CD4-positive, alpha-beta memory T cell (primary cell): ENCODE data around the gene POLR2E. TPM values are rescaled to one million over a fixed set of nuclear protein-coding genes. Genes with fewer than 3 reads are reported as not detected.

ENCODE experiments used
- CTCF ChIA-PET: fragments of 350-600 bp; sonication (Branson Sonifier 250); formaldehyde crosslinking; loops from one replicate; lab custom pipeline; 2021; ENCODE audit warnings: inconsistent platforms; ENCODE audit not compliant: partially characterized antibody; lab: Charles Lee
- POLR2A ChIA-PET: fragments of 350-600 bp; sonication (Branson Sonifier 250); formaldehyde crosslinking; loops from one replicate; lab custom pipeline; 2021; ENCODE audit not compliant: partially characterized antibody; lab: Charles Lee
- DNase-seq, 5 donors: peaks; one replicate each; pipeline versions ENCODE4 v3.0.0 to v3.0.0-alpha.2; 2020 to 2022; ENCODE audit warnings: mixed read lengths in 1 of 5
- H3K27ac ChIP-seq: one replicate; pipeline ENCODE4 v1.7.0; 2013; ENCODE audit warnings: low read depth, low read length
- H3K27me3 ChIP-seq: 2 replicates; pipeline ENCODE4 v1.7.0; 2013; ENCODE audit warnings: mild to moderate bottlenecking, low read length, moderate library complexity; ENCODE audit not compliant: insufficient read depth
- H3K36me3 ChIP-seq: 2 replicates; pipeline ENCODE4 v1.7.0; 2013; ENCODE audit warnings: mild to moderate bottlenecking, low read length, moderate library complexity; ENCODE audit not compliant: insufficient read depth
- H3K4me1 ChIP-seq: 2 replicates; pipeline ENCODE4 v1.7.0; 2013; ENCODE audit warnings: mild to moderate bottlenecking, low read length, moderate library complexity; ENCODE audit not compliant: insufficient read depth
- H3K4me3 ChIP-seq, 2 donors: one replicate each; pipeline ENCODE4 v1.7.0; 2013; ENCODE audit warnings: low read length in 2 of 2, mild to moderate bottlenecking in 1 of 2
- H3K9me3 ChIP-seq, 2 donors: one replicate each; pipeline ENCODE4 v1.7.0; 2013; ENCODE audit warnings: low read length in 2 of 2, control low read depth in 1 of 2; ENCODE audit not compliant: control insufficient read depth in 1 of 2
- H3K27ac Mint-ChIP-seq, 7 donors: one replicate each; pipeline ENCODE4 v1.8.0; 2020 to 2021; ENCODE audit warnings: mixed read lengths in 7 of 7, mild to moderate bottlenecking in 6 of 7, inconsistent platforms in 3 of 7, moderate library complexity in 3 of 7
- H3K27me3 Mint-ChIP-seq, 2 donors: one replicate each; pipeline ENCODE4 v1.8.0; 2020 to 2021; ENCODE audit warnings: mixed read lengths in 2 of 2
- H3K36me3 Mint-ChIP-seq, 2 donors: one replicate each; pipeline ENCODE4 v1.8.0; 2020 to 2021; ENCODE audit warnings: mixed read lengths in 2 of 2, inconsistent platforms in 1 of 2, mild to moderate bottlenecking in 1 of 2
- H3K4me1 Mint-ChIP-seq, 4 donors: one replicate each; pipeline ENCODE4 v1.8.0; 2020 to 2021; ENCODE audit warnings: mixed read lengths in 4 of 4, mild to moderate bottlenecking in 1 of 4
- H3K4me3 Mint-ChIP-seq, 8 donors: one replicate each; pipeline ENCODE4 v1.8.0; 2020 to 2021; ENCODE audit warnings: mixed read lengths in 8 of 8, mild to moderate bottlenecking in 7 of 8, moderate library complexity in 6 of 8, inconsistent platforms in 3 of 8
- H3K9me3 Mint-ChIP-seq, 8 donors: one replicate each; pipeline ENCODE4 v1.8.0; 2020 to 2021; ENCODE audit warnings: mixed read lengths in 8 of 8, mild to moderate bottlenecking in 5 of 8, inconsistent platforms in 3 of 8, moderate library complexity in 1 of 8
- intact Hi-C: fragments of 100-400 bp; cut with micrococcal nuclease; formaldehyde crosslinking; loops from one replicate; pipeline ENCODE4 v1.15.1; 2023
- polyA plus RNA-seq, 2 donors: library from polyadenylated mRNA; unstranded; fragments of 300-500 nt; fragmentation: Illumina TruSeq; gene quantifications; one replicate each; pipeline ENCODE4 v1.2.3, GENCODE V29; 2021
- total RNA-seq, 2 experiments: library from RNA; stranded (reverse); gene quantifications; one replicate each; pipeline ENCODE4 v1.2.3, GENCODE V29; 2021

The POLR2E gene
- total and polyA plus RNA-seq, 4 experiments from 2014 or later, result 76.0 to 197 (median 124) TPM

- POLR2A ChIA-PET, result interaction anchor here (1.3 to 57.1 kb wide), 5 partner anchors 7 to 69 kb away, joined by 3 to 3893 read pairs (median 1029); partner anchors contain the start of genes ABCA7, ARHGAP45, CNN2 and GPX4
- Histone ChIP-seq H3K9me3 (no peaks in the 10 kb centered on the region), H3K27me3 (no peaks in the 10 kb centered on the region), H3K27ac (peak overlapping the region; percentile 98), H3K4me3 (no peak overlapping the region), H3K4me1 (peaks cover 75% of the 10 kb centered on the region), H3K36me3 (peaks cover 38% of the 10 kb centered on the region)
- H3K27me3 Mint-ChIP-seq, result no peaks in the 10 kb centered on the region
- DNase-seq, result no peak
- peaks cover 0 to 5% (median 0%) of the 10 kb centered on the region in 8 donors for H3K9me3 Mint-ChIP-seq
- H3K36me3 Mint-ChIP-seq, result peaks cover 27 to 34% of the 10 kb centered on the region in 2 donors
- peak overlapping the region in 3 of 8 donors; percentile 8 to 95 (median 25) for H3K4me3 Mint-ChIP-seq
- CTCF ChIA-PET, result interaction anchor here (1.4 kb wide), 1 partner anchor 48 kb away, joined by 4 read pairs; no protein-coding TSS in a partner anchor
- peaks cover 25 to 60% (median 44%) of the 10 kb centered on the region in 4 donors for H3K4me1 Mint-ChIP-seq
- peak overlapping the region in 4 of 7 donors; percentile 43 to 98 (median 74) for H3K27ac Mint-ChIP-seq
- intact Hi-C loops, result no loop called here
These were observed 24.6 kb downstream of the POLR2E start for GRCh38 chr19:1070576-1070930.

DNA sequence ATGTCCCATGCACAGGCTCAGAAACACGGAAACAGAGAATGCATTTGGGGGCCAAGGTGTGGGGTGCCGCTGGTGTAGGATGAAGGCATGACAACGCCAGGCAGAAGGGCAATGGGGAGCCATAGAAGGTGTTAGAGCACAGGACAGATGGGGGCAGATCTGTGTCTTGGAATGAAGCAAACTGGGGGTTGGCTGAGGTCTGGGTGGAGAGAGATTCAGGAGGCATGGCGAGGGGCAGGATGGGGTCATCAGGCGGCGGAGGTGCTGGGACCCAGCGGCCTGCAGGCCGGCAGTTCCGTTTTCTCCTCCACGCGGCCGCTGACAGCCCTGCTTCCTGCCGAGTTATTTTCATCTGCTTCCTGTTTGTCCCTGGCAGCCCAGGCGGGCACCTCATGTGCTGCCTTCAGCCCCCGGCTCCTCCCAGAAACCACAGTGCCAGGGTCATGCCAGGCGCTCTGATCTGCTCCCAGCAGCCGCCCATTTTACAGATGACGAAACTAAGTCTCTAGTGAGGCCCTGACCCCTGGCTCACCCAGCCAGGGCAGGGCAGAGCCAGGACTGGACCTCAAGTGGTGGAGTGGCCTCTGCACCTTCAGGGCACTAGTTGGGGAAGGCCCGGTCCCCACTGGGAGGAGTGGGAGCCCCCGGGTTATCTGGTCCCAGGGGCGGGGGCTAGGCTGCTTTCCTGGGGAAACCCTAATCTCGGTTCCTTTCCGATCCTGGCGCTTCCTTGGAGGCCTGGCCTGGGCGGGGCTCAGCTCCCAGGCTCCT lies 26.0 kb downstream of the POLR2E start:
- ChIA-PET CTCF (interaction anchor here (1.3 to 5.7 kb wide), 2 partner anchors 13 to 175 kb away, joined by 3 to 219 read pairs; no protein-coding TSS in a partner anchor), POLR2A (interaction anchor here (0.5 to 57.1 kb wide), 12 partner anchors 6 to 200 kb away, joined by 3 to 3893 read pairs (median 9); partner anchors contain the start of genes ABCA7, ARHGAP45, CIRBP and CNN2)
- intact Hi-C loops, result loop anchor here (1.0 kb wide), 1 partner anchor 8 kb away; no protein-coding TSS in a partner anchor
- H3K36me3 ChIP-seq, result peaks cover 32% of the 10 kb centered on the region
- peak overlapping the region; percentile 85 to 92 for H3K4me3 ChIP-seq
- Mint-ChIP-seq H3K27ac (peak overlapping the region; percentile 90 to 98 (median 96)), H3K4me1 (peaks cover 31 to 67% (median 50%) of the 10 kb centered on the region in 4 donors), H3K36me3 (peaks cover 25 to 33% of the 10 kb centered on the region in 2 donors), H3K27me3 (no peaks in the 10 kb centered on the region), H3K4me3 (peak overlapping the region; percentile 88 to 97 (median 96)), H3K9me3 (peaks cover 0 to 5% (median 0%) of the 10 kb centered on the region in 8 donors)
- H3K27ac ChIP-seq, result peak overlapping the region; percentile 98
- H3K4me1 ChIP-seq, result peaks cover 78% of the 10 kb centered on the region
- DNase-seq, result peak; percentile 79 to 89 (median 82)
- no peaks in the 10 kb centered on the region for H3K9me3 ChIP-seq
- H3K27me3 ChIP-seq, result no peaks in the 10 kb centered on the region

- Mint-ChIP-seq H3K27me3 (no peaks in the 10 kb centered on the region), H3K4me3 (peak overlapping the region; percentile 88 to 97 (median 96)), H3K27ac (peak overlapping the region; percentile 93 to 98 (median 97)), H3K9me3 (peaks cover 0 to 4% (median 0%) of the 10 kb centered on the region in 8 donors), H3K36me3 (peaks cover 25 to 31% of the 10 kb centered on the region in 2 donors), H3K4me1 (peaks cover 30 to 71% (median 51%) of the 10 kb centered on the region in 4 donors)
- Histone ChIP-seq H3K36me3 (peaks cover 23% of the 10 kb centered on the region), H3K27me3 (no peaks in the 10 kb centered on the region), H3K4me3 (peak overlapping the region; percentile 85 to 92), H3K4me1 (peaks cover 74% of the 10 kb centered on the region), H3K27ac (peak overlapping the region; percentile 98), H3K9me3 (no peaks in the 10 kb centered on the region)
- ChIA-PET POLR2A (interaction anchor here (0.6 to 57.1 kb wide), 22 partner anchors 5 to 407 kb away, joined by 3 to 3893 read pairs (median 6); partner anchors contain the start of genes ABCA7, ARHGAP45, CIRBP and CNN2), CTCF (interaction anchor here (0.7 to 5.7 kb wide), 14 partner anchors 10 to 198 kb away, joined by 3 to 219 read pairs (median 4); no protein-coding TSS in a partner anchor)
- DNase-seq, result peak; percentile 72 to 79 (median 75)
- intact Hi-C loops, result loop anchor here (1.0 kb wide), 1 partner anchor 9 kb away; no protein-coding TSS in a partner anchor
These were observed 26.9 kb downstream of the POLR2E start for GRCh38 chr19:1068009-1069001.

- ChIA-PET POLR2A (interaction anchor here (0.6 to 57.1 kb wide), 27 partner anchors 4 to 406 kb away, joined by 3 to 3893 read pairs (median 6); partner anchors contain the start of genes ABCA7, ARHGAP45, CIRBP and CNN2), CTCF (interaction anchor here (0.7 to 5.7 kb wide), 16 partner anchors 9 to 199 kb away, joined by 3 to 219 read pairs (median 4); partner anchors contain the start of gene ABCA7)
- Histone ChIP-seq H3K27ac (peak overlapping the region; percentile 98), H3K4me3 (peak overlapping the region; percentile 85 to 92), H3K4me1 (peaks cover 65% of the 10 kb centered on the region), H3K9me3 (no peaks in the 10 kb centered on the region), H3K36me3 (peaks cover 15% of the 10 kb centered on the region), H3K27me3 (no peaks in the 10 kb centered on the region)
- peak; percentile 81 to 94 (median 83) for DNase-seq
- Mint-ChIP-seq H3K4me1 (peaks cover 25 to 70% (median 46%) of the 10 kb centered on the region in 4 donors), H3K27ac (peak overlapping the region; percentile 93 to 97 (median 96)), H3K27me3 (no peaks in the 10 kb centered on the region), H3K36me3 (peaks cover 22 to 23% of the 10 kb centered on the region in 2 donors), H3K9me3 (peaks cover 0 to 5% (median 0%) of the 10 kb centered on the region in 8 donors), H3K4me3 (peak overlapping the region; percentile 88 to 97 (median 94))
- intact Hi-C loops, result loop anchor here (1.0 to 2.0 kb wide), 4 partner anchors 26 to 47 kb away; partner anchors contain the start of genes GPX4, POLR2E, RNU6-2 and TMEM259
These were observed 27.7 kb downstream of the POLR2E start for GRCh38 chr19:1067341-1067957.

GRCh38 chr19:1066748-1067340 lies 28.3 kb downstream of the POLR2E start, which contains the start of gene ARHGAP45:
Gene ARHGAP45, plus strand, starts transcription at chr19:1067167. Its CDS starts 239 bp downstream, at chr19:1067406.
- H3K36me3 ChIP-seq, result peaks cover 8% of the 10 kb centered on the region
- no peaks in the 10 kb centered on the region for H3K9me3 ChIP-seq
- H3K27ac ChIP-seq, result peak within 1 kb of the TSS; percentile 98
- ChIA-PET CTCF (interaction anchor here (0.7 to 5.7 kb wide), 17 partner anchors 9 to 199 kb away, joined by 3 to 219 read pairs (median 4); partner anchors contain the start of genes ABCA7 and CNN2), POLR2A (interaction anchor here (0.8 to 57.1 kb wide), 20 partner anchors 4 to 406 kb away, joined by 3 to 3893 read pairs (median 7); partner anchors contain the start of genes ABCA7, ARHGAP45, CIRBP and CNN2)
- H3K4me3 ChIP-seq, result peak within 1 kb of the TSS; percentile 85 to 92
- no peaks in the 10 kb centered on the region for H3K27me3 ChIP-seq
- intact Hi-C loops, result loop anchor here (1.0 to 2.0 kb wide), 4 partner anchors 26 to 46 kb away; partner anchors contain the start of genes GPX4, POLR2E, RNU6-2 and TMEM259
- peak within 1 kb of the TSS; percentile 95 to 97 (median 96) for H3K27ac Mint-ChIP-seq
- H3K36me3 Mint-ChIP-seq, result peaks cover 16 to 17% of the 10 kb centered on the region in 2 donors
- peaks cover 24 to 64% (median 42%) of the 10 kb centered on the region in 4 donors for H3K4me1 Mint-ChIP-seq
- H3K27me3 Mint-ChIP-seq, result no peaks in the 10 kb centered on the region
- H3K4me3 Mint-ChIP-seq, result peak within 1 kb of the TSS; percentile 88 to 97 (median 94)
- DNase-seq, result peak; percentile 85 to 89 (median 87)
- peaks cover 0 to 5% (median 0%) of the 10 kb centered on the region in 8 donors for H3K9me3 Mint-ChIP-seq
- H3K4me1 ChIP-seq, result peaks cover 59% of the 10 kb centered on the region
